ENCODE data around the gene ARMC2.

Gene ARMC2

DNA sequence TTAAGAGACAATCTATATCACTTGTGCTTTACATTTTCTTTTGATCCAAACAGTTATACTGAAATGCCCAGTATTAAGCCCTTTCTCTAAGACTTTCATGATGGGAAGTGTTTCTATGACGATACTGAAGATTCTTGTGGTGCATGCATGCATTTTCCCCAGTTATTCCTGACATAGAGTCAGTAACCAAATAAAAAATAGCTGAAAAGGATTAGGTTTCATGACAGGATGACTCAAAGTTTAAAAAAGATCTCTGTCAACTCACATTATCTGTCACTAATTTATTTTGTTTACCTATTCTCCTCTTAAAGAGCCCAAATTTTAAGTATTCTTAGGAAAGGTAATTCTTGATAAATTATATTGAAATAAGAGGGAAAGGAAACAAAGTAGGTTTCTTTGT is 148.0 kb downstream of the ARMC2 start:
- no peak for DNase-seq

- DNase-seq: no peak
Measured at GRCh38 chr6:108998485-108998884, 150.3 kb downstream of the ARMC2 start.

DNA sequence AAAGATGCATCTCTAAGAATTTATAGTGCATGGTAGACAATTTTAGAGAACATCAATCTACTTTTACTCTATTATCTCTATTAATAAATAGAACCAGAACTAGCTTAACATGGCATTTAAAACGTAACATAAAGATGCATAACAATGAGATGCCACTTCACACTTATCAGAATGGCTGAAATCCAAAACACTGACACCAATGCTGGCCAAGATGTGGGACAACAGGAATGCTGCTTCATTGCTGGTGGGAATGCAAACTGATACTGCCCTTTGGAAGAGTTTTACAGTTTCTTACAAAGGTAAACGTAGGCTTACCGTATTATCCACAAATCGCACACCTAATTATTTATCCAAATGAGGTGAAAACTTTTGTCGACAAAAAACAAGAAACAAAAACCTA is 151.2 kb downstream of the ARMC2 start:
- DNase-seq: no peak

- no peak for DNase-seq
Measured at GRCh38 chr6:109000289-109000688, 152.1 kb downstream of the ARMC2 start.

DNA sequence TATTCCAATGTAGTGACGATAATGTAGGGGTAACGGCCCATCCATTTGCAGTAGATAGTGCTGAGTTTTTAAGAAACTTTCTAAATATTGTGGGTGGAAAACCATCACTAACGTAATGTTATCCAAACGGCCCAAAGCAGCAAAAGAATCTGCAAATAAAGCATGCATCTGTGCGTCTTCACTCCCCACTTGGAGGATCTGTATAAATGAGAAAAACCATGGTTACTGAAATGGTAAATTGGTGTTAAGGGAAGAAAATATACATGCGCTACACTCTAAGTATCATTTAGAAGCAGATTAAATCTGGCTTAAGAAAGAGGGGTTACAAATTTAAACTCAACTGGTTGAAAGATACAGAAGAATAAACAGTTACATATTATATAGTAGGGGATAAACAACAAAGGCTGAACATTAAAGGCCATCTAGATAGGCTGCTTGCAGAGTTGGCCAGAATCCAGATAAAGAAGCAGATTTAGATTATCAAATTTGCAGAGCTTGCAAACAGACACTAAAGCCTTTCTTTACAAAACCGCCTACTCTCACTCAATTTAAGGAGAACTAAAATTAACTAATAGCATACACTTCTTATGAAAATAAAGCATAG is 153.2 kb downstream of the ARMC2 start:
- DNase-seq: no peak

GRCh38 chr6:109002051-109002697 is 154.0 kb downstream of the ARMC2 start:
- DNase-seq: no peak

GRCh38 chr6:109002882-109003281 is 154.7 kb downstream of the ARMC2 start:
- DNase-seq: no peak

- no peak for DNase-seq
Measured at GRCh38 chr6:109006818-109007217, 158.6 kb downstream of the ARMC2 start.

GRCh38 chr6:109007521-109007920 is 159.3 kb downstream of the ARMC2 start:
- DNase-seq: no peak

- DNase-seq: no peak
Measured at GRCh38 chr6:109008054-109008453, 159.8 kb downstream of the ARMC2 start.

GRCh38 chr6:109008537-109009235 is 160.5 kb downstream of the ARMC2 start:
- DNase-seq: no peak

DNA sequence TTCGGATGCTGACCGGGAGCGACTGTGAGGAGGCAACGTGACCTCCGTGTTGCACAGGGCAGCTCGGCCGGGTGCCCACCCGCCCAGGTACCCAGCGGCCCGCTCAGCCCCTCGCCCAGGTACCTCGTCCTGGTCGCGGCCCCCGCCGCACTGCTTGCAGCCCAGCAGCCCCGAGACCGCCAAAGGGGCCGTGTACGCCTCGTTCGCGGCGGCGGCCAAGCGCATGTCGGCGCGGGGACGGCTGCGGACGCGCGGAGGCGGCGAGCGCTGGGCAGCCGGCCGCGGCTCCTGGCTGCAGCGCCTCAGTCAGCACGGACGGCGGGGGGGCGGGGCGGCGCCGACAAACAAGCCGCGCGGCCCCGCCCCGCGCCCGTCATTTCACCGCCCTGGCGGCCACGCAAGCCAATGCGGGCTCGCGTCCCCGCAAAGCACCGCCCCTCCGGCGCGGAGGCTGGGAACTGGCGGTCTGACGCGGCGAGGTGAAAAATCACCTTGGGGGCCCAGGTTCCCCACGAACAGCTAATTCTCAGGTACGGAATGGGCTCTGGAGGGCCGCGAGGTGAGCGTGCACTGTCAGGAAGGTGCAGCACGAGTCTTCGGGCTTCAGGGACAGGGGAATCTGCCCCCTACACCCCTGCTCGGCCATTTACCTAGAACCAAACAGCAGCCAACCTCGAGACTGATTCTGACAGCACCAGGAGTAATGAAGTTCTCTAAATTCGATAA is 161.2 kb downstream of the ARMC2 start:
- DNase-seq: peak; percentile 92

GRCh38 chr6:109009962-109010704 is 161.9 kb downstream of the ARMC2 start:
- DNase-seq: no peak

DNA sequence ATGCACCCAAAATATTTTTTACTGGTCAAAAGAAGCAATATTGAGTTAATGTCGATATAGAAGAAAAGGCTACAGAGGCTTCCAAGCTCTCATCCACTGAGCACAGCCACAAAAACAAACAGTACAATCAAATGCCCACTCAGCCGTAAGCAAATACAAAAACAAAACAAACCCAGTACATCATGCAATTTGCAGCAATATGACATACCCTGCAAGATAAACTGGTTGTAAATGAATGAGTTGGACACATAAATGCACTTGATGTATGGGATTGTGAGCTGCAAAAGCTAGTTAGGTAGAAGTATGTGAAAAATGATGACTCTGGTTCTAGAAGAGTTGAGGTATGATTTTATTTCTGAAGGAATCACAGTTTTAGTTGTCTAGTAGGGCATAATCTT is 162.5 kb downstream of the ARMC2 start:
- DNase-seq: no peak

- no peak for DNase-seq
Measured at GRCh38 chr6:109013656-109014305, 165.6 kb downstream of the ARMC2 start.

DNA sequence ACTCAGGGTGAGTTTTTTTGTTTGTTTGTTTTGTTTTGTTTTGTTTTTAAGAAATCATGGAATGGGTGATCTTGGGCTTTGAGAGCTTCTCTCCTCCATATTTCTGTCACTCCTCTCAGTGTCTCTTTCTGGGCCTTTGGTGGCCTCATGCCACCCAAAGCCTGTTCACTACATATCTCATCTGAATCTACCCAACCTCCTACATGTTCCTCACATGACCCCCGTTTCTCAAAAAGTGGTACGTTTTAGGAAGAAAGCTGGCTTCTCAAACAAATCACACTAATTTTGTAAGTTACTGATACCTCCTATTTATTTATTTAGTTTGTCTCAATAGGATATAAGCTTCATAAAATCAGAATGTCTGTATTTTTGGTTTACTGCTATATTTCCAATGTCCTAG is 166.4 kb downstream of the ARMC2 start:
- DNase-seq: no peak

DNA sequence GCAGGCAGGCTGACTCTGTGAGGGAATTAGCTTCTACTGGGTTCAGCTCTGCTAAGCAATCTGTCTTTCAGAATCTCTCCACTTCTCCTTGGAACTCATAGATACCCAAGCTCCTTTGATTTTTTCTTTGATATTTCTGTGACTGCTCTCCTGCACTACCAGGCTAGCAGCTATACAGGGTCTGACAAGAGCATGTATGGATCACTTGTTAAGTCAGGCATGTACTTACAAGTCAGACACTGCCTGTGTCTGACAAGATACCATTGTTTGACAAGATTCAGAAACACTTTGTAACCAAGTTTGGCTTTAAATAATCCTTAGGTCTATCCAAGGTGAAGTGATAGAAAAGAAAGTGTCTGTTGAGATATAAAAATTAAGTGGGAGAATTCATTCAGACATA is 167.0 kb downstream of the ARMC2 start:
- no peak for DNase-seq

GRCh38 chr6:109019911-109020310 is 171.7 kb downstream of the ARMC2 start:
- no peak for DNase-seq

DNA sequence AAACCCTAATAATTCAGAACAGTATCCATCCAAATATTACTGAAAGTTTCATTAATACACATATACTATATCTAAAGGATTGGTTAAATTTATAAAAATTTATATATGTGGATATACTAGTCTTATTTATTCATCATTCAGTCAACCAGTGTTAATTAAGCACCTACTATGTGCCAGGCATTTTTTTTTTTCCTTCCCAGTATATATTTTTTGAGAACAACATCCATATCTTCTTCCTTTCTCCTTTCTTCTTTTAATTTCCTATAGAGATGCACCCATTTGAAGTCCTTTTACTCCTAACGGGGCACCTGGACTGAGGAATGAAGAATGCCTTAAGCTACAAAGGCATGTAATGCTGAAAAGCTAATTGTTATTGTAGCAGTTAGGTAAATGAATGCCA is 173.6 kb downstream of the ARMC2 start:
- DNase-seq: no peak

- DNase-seq: no peak
Measured at GRCh38 chr6:109023356-109023925, 175.2 kb downstream of the ARMC2 start.
